ENCODE data around the gene PREB.

DNA sequence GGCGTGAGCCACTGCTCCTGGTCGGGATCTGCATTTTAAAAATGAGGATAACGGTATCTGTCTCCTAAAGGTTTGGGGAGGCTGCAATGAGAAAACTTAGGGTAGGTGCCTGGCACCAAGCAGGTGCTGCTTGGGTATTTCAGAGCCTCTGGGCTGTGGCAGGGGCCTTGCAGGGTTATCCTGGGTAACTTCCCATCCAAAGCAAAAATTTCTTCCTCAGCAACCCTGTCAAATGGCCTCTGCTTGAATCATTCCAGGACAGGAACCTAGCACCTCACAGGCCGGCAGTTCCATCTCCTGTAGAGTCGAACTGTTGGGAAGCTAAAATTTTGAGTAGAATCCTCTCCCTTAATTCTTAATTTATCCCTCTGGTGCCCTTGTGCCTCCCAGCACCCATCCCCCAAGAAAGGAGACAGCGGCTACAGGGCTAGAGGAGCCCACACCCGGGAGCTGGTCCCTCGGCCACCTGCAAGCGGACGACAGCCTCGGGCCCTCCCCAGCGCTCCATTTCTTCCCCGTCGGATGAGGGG, 16.4 kb downstream of the PREB start:
- TF ChIP-seq, protein P1, sequence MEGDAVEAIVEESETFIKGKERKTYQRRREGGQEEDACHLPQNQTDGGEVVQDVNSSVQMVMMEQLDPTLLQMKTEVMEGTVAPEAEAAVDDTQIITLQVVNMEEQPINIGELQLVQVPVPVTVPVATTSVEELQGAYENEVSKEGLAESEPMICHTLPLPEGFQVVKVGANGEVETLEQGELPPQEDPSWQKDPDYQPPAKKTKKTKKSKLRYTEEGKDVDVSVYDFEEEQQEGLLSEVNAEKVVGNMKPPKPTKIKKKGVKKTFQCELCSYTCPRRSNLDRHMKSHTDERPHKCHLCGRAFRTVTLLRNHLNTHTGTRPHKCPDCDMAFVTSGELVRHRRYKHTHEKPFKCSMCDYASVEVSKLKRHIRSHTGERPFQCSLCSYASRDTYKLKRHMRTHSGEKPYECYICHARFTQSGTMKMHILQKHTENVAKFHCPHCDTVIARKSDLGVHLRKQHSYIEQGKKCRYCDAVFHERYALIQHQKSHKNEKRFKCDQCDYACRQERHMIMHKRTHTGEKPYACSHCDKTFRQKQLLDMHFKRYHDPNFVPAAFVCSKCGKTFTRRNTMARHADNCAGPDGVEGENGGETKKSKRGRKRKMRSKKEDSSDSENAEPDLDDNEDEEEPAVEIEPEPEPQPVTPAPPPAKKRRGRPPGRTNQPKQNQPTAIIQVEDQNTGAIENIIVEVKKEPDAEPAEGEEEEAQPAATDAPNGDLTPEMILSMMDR (conservative IDR thresholded peaks at IDR 0.05; ENCODE audit: low read length) = no peak
- TF ChIP-seq EZH2phosphoT487 (IDR thresholded peaks at IDR 0.05; ENCODE audit: borderline replicate concordance) = no peak
